Neural progenitor cell (in vitro differentiated cells): Measurements from ENCODE around the gene MRNIP.

ENCODE experiments used
- EZH2 ChIP-seq: fragments of 200-600 bp; sonication (generic); IDR thresholded peaks from 2 replicates; pipeline ENCODE4 v1.6.1; 2017; ENCODE audit warnings: antibody characterized with exemption, mild to moderate bottlenecking, moderate library complexity
- EZH2phosphoT487 ChIP-seq: fragments of 200-600 bp; sonication (generic); IDR thresholded peaks from 2 replicates; pipeline ENCODE4 v1.6.1; 2017; ENCODE audit warnings: antibody characterized with exemption
- TF ChIP-seq, protein P1 (sequence below): fragments of 200-600 bp; sonication (generic); IDR thresholded peaks from 2 replicates; pipeline ENCODE4 v1.5.1; 2017; ENCODE audit warnings: antibody characterized with exemption, mild to moderate bottlenecking

GRCh38 chr5:179882338-179882737 lies 23.7 kb upstream of the MRNIP start:
- TF ChIP-seq, protein P1, sequence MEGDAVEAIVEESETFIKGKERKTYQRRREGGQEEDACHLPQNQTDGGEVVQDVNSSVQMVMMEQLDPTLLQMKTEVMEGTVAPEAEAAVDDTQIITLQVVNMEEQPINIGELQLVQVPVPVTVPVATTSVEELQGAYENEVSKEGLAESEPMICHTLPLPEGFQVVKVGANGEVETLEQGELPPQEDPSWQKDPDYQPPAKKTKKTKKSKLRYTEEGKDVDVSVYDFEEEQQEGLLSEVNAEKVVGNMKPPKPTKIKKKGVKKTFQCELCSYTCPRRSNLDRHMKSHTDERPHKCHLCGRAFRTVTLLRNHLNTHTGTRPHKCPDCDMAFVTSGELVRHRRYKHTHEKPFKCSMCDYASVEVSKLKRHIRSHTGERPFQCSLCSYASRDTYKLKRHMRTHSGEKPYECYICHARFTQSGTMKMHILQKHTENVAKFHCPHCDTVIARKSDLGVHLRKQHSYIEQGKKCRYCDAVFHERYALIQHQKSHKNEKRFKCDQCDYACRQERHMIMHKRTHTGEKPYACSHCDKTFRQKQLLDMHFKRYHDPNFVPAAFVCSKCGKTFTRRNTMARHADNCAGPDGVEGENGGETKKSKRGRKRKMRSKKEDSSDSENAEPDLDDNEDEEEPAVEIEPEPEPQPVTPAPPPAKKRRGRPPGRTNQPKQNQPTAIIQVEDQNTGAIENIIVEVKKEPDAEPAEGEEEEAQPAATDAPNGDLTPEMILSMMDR, result no peak
- no peak for TF ChIP-seq EZH2
- TF ChIP-seq EZH2phosphoT487, result no peak
